HG02852 (cell line): ENCODE measurements around the gene TMOD1.
"Not testable (repeated sequence)": the region's sequence is repeated elsewhere in the genome, so short reads cannot be mapped to it uniquely, and the experiment has no call there.

Source experiments
- ATAC-seq: cut with Tn5 transposase; IDR thresholded peaks from one replicate; pipeline ENCODE4 v1.9.1; 2021; ENCODE audit warnings: mild to moderate bottlenecking, moderate library complexity; ENCODE audit not compliant: unreplicated experiment

TMOD1 gene

GRCh38 chr9:97591535-97591934 is 90.1 kb downstream of the TMOD1 start:
- ATAC-seq: no peak

DNA sequence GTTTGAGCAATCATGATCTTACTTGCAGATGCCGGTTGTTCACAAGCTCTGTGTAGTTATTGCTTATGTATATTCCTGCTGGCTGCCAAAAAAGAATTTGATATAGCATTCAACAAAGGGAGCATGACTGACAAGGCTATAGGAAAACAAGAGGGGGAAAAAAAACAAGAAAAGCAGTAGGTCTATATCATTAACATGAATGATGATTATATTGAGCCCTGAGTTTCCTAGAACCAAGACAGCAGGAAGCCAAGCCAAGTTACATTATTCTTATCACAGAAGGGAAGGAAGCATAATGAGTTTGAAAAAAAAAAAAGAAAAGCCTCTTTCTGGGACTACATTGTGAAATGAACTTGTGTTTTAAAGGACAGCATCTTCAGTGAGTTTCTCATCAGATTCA is 90.7 kb downstream of the TMOD1 start:
- ATAC-seq: no peak

DNA sequence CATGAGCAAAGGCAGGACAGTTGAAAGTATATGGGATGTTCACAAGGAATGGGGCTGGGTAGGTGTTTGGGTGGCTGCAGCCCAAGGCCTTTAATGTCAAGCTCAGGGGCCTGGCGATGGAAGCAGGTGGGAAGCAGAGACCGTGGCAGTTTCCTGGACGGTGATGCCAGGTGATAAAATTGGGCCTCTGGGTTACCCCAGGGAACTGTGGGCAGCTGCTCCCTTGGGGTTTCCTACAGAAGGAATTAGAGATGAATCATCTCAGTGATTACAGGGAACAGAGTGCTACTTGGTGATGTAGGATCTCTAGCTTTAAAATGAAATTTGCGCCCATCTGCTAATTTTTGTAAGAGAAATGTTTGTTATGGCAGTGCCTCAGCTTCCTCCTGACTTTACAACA is 92.5 kb downstream of the TMOD1 start:
- ATAC-seq: no peak

DNA sequence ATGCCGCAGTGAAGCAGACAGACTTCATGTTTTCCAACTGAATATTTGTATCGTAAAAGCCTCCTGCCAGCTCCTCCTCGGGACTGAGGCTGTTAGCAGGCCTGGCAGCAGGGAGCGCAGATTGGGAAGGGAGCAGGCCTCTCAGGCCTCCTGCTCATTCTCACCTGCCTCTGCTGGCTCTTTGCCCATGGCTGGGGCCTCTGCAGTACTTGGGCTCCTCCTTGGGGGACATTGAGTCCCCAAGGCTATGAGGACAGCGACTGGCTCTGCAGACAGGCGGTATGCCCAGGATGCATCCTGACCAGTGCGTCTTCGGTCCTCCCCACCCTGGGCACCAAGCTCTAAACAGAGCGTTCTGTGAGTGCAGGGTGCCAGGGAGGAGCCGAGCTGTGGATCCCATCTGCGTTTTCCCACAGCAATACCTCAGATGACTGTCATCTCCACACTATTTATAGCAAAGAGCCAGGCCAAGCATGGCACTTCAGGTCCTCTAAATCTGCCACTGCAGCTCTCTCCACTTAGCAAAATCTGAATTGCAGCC is 93.0 kb downstream of the TMOD1 start:
- no peak for ATAC-seq

- ATAC-seq: no peak
Observed at GRCh38 chr9:97596906-97597305, 95.4 kb downstream of the TMOD1 start.

- peak; percentile 85 for ATAC-seq
Observed at GRCh38 chr9:97598461-97599288, 97.2 kb downstream of the TMOD1 start.

GRCh38 chr9:97599314-97599846 is 97.9 kb downstream of the TMOD1 start:
- no peak for ATAC-seq

GRCh38 chr9:97600531-97601227 is 99.2 kb downstream of the TMOD1 start:
- no peak for ATAC-seq

DNA sequence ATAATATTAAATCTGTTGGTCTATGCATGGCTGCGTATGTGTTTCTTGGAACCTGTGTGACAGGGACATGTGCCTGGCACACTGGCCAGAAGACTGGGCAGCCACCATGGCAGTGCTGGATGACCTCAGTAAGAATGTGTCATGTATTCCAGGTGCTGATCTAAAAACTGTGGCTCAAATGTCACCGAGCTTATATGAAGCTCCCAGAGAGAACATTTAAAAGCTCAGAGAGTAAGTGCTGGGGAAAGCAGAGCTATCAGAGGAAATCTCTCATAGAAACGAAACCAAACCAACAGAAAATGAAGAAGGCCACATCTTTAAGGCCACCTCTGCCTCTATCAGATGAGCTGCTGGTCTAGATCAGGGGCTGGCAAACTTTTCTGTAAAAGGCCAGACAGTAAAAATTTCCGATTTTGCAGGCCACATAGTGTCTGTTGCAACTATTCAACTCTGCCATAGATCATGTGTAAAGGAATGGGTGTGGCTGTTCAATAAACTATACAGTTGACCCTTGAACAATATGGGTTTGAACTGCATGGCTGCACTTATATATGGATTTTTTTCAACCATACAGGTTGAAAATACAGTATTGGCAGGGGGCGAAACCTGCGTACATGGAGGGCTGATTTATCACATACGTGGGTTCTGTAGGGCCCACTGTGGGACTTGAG is 99.9 kb downstream of the TMOD1 start:
- no peak for ATAC-seq

GRCh38 chr9:97602430-97602829 is 101.0 kb downstream of the TMOD1 start:
- no peak for ATAC-seq

DNA sequence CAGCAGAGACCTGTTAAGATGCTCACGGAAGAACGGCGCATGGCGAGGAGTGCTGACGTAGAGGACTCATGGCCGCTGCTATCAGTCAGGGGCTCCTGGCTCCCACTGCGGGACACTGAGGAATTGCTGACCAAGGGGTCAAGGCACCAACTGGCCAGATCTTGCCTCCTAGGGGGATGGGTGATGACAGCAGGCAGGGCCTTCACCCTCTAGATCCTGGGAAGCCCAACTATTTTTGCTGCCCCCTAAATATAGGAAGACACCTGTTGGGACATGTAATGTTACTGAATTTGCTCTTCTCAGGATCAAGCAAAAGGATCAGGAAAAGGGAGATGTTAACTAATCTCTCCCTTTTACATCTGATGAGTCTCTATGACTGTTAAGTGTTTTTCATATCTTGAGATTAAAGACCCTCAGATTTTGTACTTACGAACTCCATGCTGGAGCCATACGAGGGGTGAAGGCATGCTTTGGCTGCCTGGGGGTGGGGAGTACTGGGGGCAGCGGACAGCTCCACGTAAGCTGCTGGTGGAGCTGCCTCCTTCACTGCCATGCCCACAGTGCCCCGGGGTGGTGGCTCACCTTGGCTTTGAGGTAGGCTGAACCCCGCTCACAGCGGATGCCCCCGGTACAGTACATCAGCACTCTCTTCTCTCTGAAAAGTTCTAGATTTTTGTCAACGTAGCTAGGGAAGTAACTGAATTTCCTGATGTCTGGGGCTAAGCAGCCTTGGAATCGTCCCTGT is 103.6 kb downstream of the TMOD1 start:
- no peak for ATAC-seq

DNA sequence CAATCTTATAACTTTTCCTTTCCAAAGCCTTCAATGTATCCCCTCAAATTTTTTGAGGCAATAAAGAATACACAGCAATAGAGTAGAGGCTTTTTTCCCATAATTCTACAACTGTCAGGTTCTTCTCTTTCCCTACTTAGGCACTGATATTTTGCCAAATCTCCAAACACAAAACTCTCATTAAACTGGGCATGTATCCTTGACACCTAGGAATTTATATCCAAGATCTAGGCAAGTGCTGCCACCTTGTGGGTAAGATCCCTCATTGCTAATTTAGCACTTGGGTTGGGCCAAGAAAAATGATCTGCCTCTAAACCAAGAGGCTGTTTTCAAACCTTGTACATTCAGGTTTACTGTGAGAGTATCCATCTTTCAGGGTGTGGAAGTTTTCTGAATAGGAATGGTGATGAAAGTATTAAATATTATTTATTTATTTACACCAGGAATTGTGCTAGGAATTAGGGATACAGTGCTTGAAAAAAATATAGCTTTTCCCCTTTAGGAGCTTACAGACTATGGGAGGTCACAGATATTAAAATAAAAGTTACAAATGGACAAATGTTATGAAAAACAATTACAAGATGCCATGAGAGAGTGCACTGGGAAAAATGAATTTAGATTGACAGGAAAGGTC is 114.1 kb downstream of the TMOD1 start:
- no peak for ATAC-seq

- ATAC-seq: no peak
Observed at GRCh38 chr9:97617939-97618416, 116.5 kb downstream of the TMOD1 start.

GRCh38 chr9:97620063-97620462 is 118.6 kb downstream of the TMOD1 start:
- not testable (repeated sequence) for ATAC-seq

GRCh38 chr9:97622483-97622882 is 121.0 kb downstream of the TMOD1 start:
- not testable (repeated sequence) for ATAC-seq

- no peak for ATAC-seq
Observed at GRCh38 chr9:97623946-97624345, 122.5 kb downstream of the TMOD1 start.

- no peak for ATAC-seq
Observed at GRCh38 chr9:97625620-97626019, 124.2 kb downstream of the TMOD1 start.

GRCh38 chr9:97627624-97628023 is 126.2 kb downstream of the TMOD1 start:
- ATAC-seq: no peak

- ATAC-seq: no peak
Observed at GRCh38 chr9:97628668-97629067, 127.2 kb downstream of the TMOD1 start.

DNA sequence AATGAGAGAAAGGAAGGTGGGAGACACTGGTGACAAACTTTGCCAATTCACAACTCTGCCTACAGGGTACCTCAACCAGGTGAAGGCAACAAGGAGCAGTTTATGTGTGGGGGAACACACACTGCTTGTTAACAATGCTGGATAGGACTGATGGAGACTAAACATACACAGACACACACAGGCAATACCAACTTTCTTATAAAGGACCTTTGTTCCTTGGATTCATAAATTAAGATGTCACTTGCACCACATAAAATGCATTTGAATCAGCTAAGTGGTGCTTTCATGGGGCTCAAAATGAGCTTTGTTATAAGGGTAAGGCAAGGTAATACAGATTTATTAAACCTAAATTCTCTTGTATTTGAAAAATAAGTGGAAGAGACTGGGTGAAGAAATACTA is 127.7 kb downstream of the TMOD1 start:
- ATAC-seq: no peak
